AG04449 (cell line): Measurements from ENCODE around the gene DDIT3.

Experiments
- CTCF ChIA-PET: fragments of 350-600 bp; formaldehyde crosslinking; extraction: SDS; loops from one replicate; lab custom pipeline; 2021; ENCODE audit warnings: antibody characterized with exemption; lab: Yijun Ruan, JAX
- POLR2A ChIA-PET: fragments of 400-600, 350-600 bp; formaldehyde crosslinking; extraction: SDS; loops from one replicate; lab custom pipeline; 2020; ENCODE audit warnings: antibody characterized with exemption, inconsistent platforms; lab: Yijun Ruan, JAX
- DNase-seq: peaks from one replicate; pipeline ENCODE4 v3.0.0-alpha.2; 2010; ENCODE audit warnings: low read depth, low spot score
- H3K4me3 ChIP-seq: 2 replicates; pipeline ENCODE4 v1.5.1; 2011; ENCODE audit warnings: low read depth, mild to moderate bottlenecking, control low read depth, low read length
- CTCF ChIP-seq: IDR thresholded peaks from one replicate; pipeline ENCODE4 v1.5.1; 2011; ENCODE audit warnings: mild to moderate bottlenecking, moderate library complexity, low read length, control low read depth, inconsistent platforms; ENCODE audit not compliant: insufficient read depth; ENCODE audit errors: missing control alignments

The DDIT3 gene

DNA sequence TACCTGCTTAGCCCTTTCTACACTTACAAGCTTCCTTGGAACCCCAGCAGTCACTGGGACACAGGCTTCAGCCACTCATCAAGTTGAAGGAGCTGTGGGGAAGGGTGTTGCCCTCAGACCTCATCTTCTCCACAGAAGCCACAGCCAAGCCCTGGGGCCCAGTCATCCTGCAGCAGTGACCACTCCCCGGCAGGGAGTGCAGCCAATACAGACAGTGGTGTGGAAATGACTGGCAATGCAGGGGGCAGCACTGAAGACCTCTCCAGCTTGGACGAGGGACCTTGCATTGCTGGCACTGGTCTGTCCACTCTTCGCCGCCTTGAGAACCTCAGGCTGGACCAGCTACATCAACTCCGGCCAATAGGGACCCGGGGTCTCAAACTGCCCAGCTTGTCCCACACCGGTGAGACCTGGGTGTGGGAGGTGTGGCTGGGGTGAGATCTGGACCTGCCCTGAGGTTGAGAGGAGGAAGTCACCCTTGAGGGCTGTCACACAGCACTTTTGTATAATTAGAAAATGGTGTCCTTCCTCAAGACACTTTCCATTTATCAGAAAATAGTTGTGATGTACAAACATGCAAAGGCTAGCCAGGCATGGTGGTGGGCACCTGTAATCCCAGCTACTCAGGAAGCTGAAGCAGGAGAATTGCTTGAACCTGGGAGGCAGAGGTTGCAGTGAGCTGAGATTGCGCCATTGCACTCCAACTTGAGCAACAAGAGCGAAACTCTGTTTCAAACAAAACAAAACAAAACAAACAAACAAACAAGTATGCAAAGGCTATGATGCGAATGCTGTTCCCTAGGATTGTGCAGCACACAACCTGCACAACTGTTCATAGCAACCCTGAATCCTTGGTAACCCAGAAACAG, 50.8 kb downstream of the DDIT3 start:
- DNase-seq: no peak
- POLR2A ChIA-PET: no interaction called here
- H3K4me3 ChIP-seq: no peak overlapping the region
- no peak for TF ChIP-seq CTCF
- CTCF ChIA-PET: interaction anchor here (2.4 to 20.7 kb wide), 2 partner anchors 8 to 15 kb away, joined by 15 to 321 read pairs; partner anchors contain the start of genes GLI1 and INHBE

DNA sequence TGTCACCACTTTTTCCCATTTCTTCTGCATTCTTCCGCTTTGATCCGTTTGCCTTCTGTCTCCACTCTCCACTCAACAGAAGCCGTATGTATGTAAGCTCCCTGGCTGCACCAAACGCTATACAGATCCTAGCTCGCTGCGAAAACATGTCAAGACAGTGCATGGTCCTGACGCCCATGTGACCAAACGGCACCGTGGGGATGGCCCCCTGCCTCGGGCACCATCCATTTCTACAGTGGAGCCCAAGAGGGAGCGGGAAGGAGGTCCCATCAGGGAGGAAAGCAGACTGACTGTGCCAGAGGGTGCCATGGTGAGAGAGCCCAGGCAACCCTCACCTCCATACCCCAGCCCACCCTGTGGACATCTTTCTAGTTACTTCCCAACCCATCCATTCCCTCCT, 52.4 kb downstream of the DDIT3 start:
- CTCF ChIA-PET: interaction anchor here (20.7 kb wide), 1 partner anchor 6 kb away, joined by 321 read pairs; the partner anchor contains the start of gene GLI1
- POLR2A ChIA-PET: no interaction called here
- H3K4me3 ChIP-seq: no peak overlapping the region
- no peak for DNase-seq
- TF ChIP-seq CTCF: no peak

DNA sequence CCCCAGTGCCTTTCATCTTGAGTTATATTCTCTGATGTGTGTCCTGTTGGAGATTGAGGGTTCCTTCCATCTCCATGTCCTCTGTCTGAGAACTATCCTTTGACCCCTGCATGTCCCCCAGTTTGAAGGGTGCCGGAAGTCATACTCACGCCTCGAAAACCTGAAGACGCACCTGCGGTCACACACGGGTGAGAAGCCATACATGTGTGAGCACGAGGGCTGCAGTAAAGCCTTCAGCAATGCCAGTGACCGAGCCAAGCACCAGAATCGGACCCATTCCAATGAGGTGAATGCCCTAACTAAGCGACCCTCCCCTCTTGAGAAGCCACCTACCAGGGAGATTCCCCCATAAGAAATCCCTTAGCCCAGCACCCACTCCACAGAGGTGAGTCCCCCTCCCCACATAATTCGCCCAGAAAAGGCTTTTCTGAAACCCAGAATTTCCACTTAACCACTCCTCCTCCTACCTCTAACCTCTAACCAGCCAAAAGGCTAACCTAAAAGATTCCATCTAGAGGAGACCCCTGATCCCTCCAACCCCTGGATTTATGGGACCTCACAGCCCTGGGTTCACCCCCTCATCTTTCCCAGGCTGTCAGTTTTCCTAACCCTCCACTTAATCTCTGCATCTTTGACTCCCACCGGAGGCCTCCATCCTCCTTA, 53.0 kb downstream of the DDIT3 start:
- no peak for TF ChIP-seq CTCF
- ChIA-PET CTCF (interaction anchor here (1.8 to 20.7 kb wide), 2 partner anchors 5 to 10 kb away, joined by 6 to 321 read pairs; partner anchors contain the start of gene GLI1), POLR2A (no interaction called here)
- H3K4me3 ChIP-seq: no peak overlapping the region
- no peak for DNase-seq
